Right hindlimb (tissue), 1 donor: ENCODE data around the gene ACP6.
A peak's percentile ranks its signal among the peaks of the same experiment; 100 is the strongest.
"Not testable (repeated sequence)": the region's sequence is repeated elsewhere in the genome, so short reads cannot be mapped to it uniquely, and the experiment has no call there.

Source experiments
- DNase-seq: peaks from one replicate; pipeline ENCODE4 v3.0.0-alpha.2; 2018

ACP6 gene

GRCh38 chr1:147670319-147671001 is at the start of gene ACP6:
TSS of gene ACP6 (minus strand) at chr1:147670524. CDS start at chr1:147670048, 476 bp downstream.
- DNase-seq, result peak; percentile 97

- no peak for DNase-seq
These were observed 49.4 kb upstream of the ACP6 start for GRCh38 chr1:147719711-147720225.

- no peak for DNase-seq
These were observed 48.8 kb upstream of the ACP6 start for GRCh38 chr1:147719029-147719698.

GRCh38 chr1:147717706-147718097 is 47.4 kb upstream of the ACP6 start:
- no peak for DNase-seq

GRCh38 chr1:147717051-147717705 is 46.9 kb upstream of the ACP6 start:
- DNase-seq, result no peak

- no peak for DNase-seq
These were observed 42.3 kb upstream of the ACP6 start for GRCh38 chr1:147712605-147713004.

GRCh38 chr1:147700042-147701006 is 30.0 kb upstream of the ACP6 start:
- peak; percentile 64 for DNase-seq

GRCh38 chr1:147699686-147700041 is 29.3 kb upstream of the ACP6 start:
- no peak for DNase-seq

GRCh38 chr1:147683163-147683763 is 12.9 kb upstream of the ACP6 start:
- DNase-seq, result no peak

- not testable (repeated sequence) for DNase-seq
These were observed 10.4 kb upstream of the ACP6 start for GRCh38 chr1:147680608-147681235.

- not testable (repeated sequence) for DNase-seq
These were observed 7.4 kb upstream of the ACP6 start for GRCh38 chr1:147677681-147678080.

- DNase-seq, result no peak
These were observed 6.2 kb upstream of the ACP6 start for GRCh38 chr1:147676311-147677085.

GRCh38 chr1:147673816-147674215 is 3.5 kb upstream of the ACP6 start:
- DNase-seq, result no peak

- DNase-seq, result no peak
These were observed 3.1 kb upstream of the ACP6 start for GRCh38 chr1:147673406-147673805.

- DNase-seq, result peak; percentile 56
These were observed 630 bp downstream of the ACP6 start for GRCh38 chr1:147669469-147670318.

GRCh38 chr1:147665521-147665920 is 4.8 kb downstream of the ACP6 start:
- no peak for DNase-seq

GRCh38 chr1:147664206-147664605 is 6.1 kb downstream of the ACP6 start:
- DNase-seq, result no peak

- DNase-seq, result no peak
These were observed 15.8 kb downstream of the ACP6 start for GRCh38 chr1:147654511-147654910.

GRCh38 chr1:147652306-147652705 is 18.0 kb downstream of the ACP6 start:
- DNase-seq, result no peak

- DNase-seq, result no peak
These were observed 18.9 kb downstream of the ACP6 start for GRCh38 chr1:147651466-147651865.
